AG04450 (cell line): ENCODE results near the gene ZP3. TPM values are rescaled to one million over a fixed set of nuclear protein-coding genes. Genes with fewer than 3 reads are reported as not detected.
A peak's percentile ranks its signal among the peaks of the same experiment; 100 is the strongest.
"Not testable (repeated sequence)": the region's sequence is repeated elsewhere in the genome, so short reads cannot be mapped to it uniquely, and the experiment has no call there.

Experiments
- CTCF ChIA-PET: fragments of 300-600, 350-600 bp; formaldehyde crosslinking; extraction: SDS; loops from one replicate; lab custom pipeline; 2022; ENCODE audit warnings: antibody characterized with exemption, inconsistent platforms; lab: Charles Lee
- POLR2A ChIA-PET: fragments of 350-600 bp; formaldehyde crosslinking; extraction: SDS; loops from one replicate; lab custom pipeline; 2021; ENCODE audit warnings: antibody characterized with exemption, inconsistent platforms; lab: Yijun Ruan, JAX
- DNase-seq: peaks from one replicate; pipeline ENCODE4 v3.0.0-alpha.2; 2011; ENCODE audit warnings: low read depth, low spot score
- H3K27ac ChIP-seq: one replicate; pipeline ENCODE4 v1.5.1; 2012; ENCODE audit warnings: low read depth, low read length, control low read depth
- H3K27me3 ChIP-seq: one replicate; pipeline ENCODE4 v1.6.0; 2012; ENCODE audit warnings: low read length; ENCODE audit not compliant: control insufficient read depth, insufficient read depth
- H3K4me3 ChIP-seq: 2 replicates; pipeline ENCODE4 v1.5.1; 2011; ENCODE audit warnings: mild to moderate bottlenecking, low read depth, low read length, control low read depth
- H3K9me3 ChIP-seq: 2 replicates; pipeline ENCODE4 v1.5.1; 2012; ENCODE audit warnings: low read length; ENCODE audit not compliant: control insufficient read depth, insufficient read depth
- polyA plus RNA-seq: library from polyadenylated mRNA; depleted of rRNA; stranded (reverse); fragments of >200 nt; gene quantifications from 2 replicates; pipeline ENCODE4 v1.2.3, GENCODE V29; 2011
- TF ChIP-seq, protein P1 (sequence below): IDR thresholded peaks from 2 replicates; pipeline ENCODE4 v1.5.1; 2011; ENCODE audit warnings: low read depth, low read length, control low read depth, inconsistent platforms

Gene ZP3
- polyA plus RNA-seq, 1 experiment, result 0.63 TPM

DNA sequence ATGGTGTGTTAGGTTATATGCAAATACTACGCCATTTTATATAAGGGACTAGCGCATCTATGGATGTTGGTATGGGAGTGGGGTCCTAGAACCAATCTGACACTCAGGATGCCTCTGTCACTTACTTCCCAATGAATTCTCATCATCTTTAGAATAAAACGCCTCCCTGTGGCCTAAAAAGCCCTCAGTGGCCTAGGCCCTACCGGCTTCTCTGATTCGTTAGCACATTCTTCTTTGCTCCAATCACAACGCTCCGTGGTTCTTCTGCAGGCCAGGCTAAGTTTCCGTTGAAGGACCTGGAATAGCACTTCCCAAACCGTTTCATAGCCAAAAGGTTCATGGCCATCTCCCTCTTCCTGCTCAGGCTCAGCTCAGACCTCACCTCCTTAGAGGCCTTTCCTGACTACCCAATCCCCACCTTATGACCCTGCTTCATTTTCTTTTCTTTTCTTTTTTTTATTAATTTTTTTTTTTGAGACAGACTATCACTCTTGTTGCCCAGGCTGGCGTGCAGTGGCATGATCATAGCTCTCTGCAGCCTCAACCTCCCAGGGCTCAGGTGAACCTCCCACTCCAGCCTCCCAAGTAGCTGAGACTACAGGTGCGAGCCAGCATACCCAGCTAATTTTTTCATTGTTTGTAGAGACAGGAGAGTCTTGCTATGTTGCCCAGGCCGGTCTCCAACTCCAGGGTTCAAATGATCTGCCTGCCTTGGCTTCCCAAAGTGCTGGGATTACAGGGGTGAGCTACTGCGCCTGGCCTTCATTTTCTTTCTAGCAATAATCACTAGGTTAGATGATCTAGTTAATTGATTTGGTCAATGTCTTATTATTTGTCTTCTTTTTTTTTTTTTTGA is 41.4 kb upstream of the ZP3 start:
- POLR2A ChIA-PET, result no interaction called here
- TF ChIP-seq, protein P1, sequence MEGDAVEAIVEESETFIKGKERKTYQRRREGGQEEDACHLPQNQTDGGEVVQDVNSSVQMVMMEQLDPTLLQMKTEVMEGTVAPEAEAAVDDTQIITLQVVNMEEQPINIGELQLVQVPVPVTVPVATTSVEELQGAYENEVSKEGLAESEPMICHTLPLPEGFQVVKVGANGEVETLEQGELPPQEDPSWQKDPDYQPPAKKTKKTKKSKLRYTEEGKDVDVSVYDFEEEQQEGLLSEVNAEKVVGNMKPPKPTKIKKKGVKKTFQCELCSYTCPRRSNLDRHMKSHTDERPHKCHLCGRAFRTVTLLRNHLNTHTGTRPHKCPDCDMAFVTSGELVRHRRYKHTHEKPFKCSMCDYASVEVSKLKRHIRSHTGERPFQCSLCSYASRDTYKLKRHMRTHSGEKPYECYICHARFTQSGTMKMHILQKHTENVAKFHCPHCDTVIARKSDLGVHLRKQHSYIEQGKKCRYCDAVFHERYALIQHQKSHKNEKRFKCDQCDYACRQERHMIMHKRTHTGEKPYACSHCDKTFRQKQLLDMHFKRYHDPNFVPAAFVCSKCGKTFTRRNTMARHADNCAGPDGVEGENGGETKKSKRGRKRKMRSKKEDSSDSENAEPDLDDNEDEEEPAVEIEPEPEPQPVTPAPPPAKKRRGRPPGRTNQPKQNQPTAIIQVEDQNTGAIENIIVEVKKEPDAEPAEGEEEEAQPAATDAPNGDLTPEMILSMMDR, result no peak

DNA sequence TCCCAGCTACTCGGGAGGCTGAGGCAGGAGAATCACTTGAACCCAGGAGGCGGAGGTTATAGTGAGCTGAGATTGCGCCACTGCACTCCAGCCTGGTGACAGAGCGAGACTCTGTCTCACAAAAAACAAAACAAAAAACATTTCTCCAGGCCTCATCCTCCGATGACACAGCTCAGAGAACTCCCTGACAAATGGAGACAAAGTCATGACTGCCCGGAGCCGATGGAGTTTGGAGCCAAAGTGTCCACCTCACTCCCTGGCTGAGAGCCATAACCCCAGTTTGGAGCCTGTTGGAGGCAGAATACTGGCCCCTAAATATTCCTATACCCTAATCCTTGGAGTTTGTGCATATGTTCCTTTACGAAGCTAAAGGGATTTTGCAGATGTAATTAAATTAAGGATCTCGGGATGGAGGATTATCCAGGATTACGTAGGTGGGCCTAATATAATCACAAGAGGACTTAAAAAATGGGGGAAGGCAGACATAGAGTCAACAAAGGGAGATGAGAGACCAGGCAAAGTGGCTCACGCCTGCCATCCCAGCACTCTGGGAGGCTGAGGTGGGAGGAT is 38.0 kb upstream of the ZP3 start:
- TF ChIP-seq, protein P1, result no peak
- Histone ChIP-seq H3K27ac (no peak overlapping the region), H3K27me3 (no peaks in the 10 kb centered on the region), H3K4me3 (no peak overlapping the region), H3K9me3 (no peaks in the 10 kb centered on the region; the same call in 1 of the 2 replicates)
- CTCF ChIA-PET, result interaction anchor here (0.6 kb wide), 1 partner anchor 59 kb away, joined by 5 read pairs; no protein-coding TSS in a partner anchor
- POLR2A ChIA-PET, result no interaction called here
- no peak for DNase-seq

More for the DNA sequence above, 41.4 kb upstream of the ZP3 start:
- Histone ChIP-seq H3K27ac (no peak overlapping the region), H3K9me3 (no peaks in the 10 kb centered on the region), H3K27me3 (no peaks in the 10 kb centered on the region), H3K4me3 (no peak overlapping the region)
- CTCF ChIA-PET, result no interaction called here
- DNase-seq, result no peak

DNA sequence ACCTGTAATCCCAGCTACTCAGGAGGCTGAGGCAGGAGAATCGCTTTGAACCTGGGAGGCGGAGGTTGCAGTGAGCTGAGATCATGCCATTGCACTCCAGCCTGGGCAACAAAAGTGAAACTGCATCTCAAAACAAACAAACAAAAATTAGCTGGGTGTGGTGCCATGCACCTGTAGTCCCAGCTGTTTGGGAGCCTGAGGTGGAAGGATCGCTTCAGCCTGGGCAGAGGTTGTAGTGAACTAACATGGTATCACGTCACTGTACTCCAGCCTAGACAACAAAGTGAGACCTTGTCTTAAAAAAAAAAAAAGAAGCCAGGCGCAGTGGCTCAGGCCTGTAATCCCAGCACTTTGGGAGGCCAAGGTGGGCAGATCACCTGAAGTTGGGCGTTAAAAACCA is 37.0 kb upstream of the ZP3 start:
- H3K4me3 ChIP-seq, H3K9me3 ChIP-seq, H3K27me3 ChIP-seq, H3K27ac ChIP-seq, POLR2A ChIA-PET, CTCF ChIA-PET, DNase-seq: not testable (repeated sequence)

DNA sequence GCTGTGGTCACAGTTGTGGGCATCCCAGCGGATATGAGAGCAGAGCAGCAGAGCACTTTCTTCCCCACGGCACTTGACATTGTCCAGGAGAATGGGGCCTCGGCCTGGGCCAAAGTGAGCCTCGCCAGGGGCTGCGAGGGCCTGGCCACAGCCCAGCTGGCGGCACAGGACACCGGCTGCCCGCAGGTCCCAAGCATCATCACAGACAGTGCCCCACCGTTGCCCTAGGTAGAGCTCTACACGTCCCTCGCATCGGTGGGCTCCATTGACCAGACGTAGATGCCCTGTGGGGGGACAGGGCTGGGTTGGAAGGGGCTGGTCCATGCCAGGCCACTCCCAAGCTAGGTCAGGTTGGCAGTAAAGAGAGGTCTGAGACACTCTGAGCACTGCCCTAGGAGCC is 34.7 kb upstream of the ZP3 start:
- Histone ChIP-seq H3K27me3 (no peaks in the 10 kb centered on the region), H3K9me3 (no peaks in the 10 kb centered on the region; the same call in 1 of the 2 replicates), H3K27ac (no peak overlapping the region), H3K4me3 (no peak overlapping the region)
- no peak for DNase-seq
- TF ChIP-seq, protein P1, result no peak
- ChIA-PET POLR2A (no interaction called here), CTCF (no interaction called here)

DNA sequence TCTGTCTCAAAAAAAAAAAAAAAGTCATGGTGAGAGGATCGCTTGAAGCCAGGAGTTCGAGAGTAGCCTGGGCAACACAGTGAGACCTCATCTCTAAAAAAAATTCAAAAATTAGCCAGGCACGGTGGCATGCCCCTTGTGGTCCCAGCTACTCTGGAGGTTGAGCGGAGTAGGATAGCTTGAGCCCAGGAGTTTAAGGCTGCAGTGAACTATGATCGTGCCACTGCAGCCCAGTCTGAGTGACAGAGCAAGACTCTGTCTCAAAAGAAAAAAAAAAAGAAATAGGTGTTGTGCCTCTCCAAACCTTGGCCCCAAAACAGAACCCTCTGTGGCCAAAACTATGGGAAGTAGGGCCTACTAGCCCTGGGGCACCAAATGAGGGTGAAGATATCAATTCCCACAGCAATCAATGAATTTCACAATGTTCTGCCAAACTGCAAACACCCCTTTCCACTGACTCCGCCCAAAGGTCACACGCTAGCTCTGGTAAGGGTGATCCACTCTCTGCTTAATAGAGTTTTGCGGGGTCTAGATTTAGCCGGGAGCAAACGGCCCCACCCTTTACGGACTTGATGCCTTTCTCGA is 32.1 kb upstream of the ZP3 start:
- H3K27ac ChIP-seq, result no peak overlapping the region
- TF ChIP-seq, protein P1, result no peak
- no peaks in the 10 kb centered on the region; the same call in 1 of the 2 replicates for H3K9me3 ChIP-seq
- ChIA-PET CTCF (no interaction called here), POLR2A (no interaction called here)
- H3K4me3 ChIP-seq, result peak overlapping the region; percentile 47
- no peak for DNase-seq
- no peaks in the 10 kb centered on the region for H3K27me3 ChIP-seq
